NCI-H1105 treated with DMSO at 0.1 percent for 48 hours (cell line): ENCODE data around the gene LYVE1.

Experiments used
- DNase-seq: peaks from one replicate; lab custom pipeline; 2025; lab: John Stamatoyannopoulos, UW

The LYVE1 gene

DNA sequence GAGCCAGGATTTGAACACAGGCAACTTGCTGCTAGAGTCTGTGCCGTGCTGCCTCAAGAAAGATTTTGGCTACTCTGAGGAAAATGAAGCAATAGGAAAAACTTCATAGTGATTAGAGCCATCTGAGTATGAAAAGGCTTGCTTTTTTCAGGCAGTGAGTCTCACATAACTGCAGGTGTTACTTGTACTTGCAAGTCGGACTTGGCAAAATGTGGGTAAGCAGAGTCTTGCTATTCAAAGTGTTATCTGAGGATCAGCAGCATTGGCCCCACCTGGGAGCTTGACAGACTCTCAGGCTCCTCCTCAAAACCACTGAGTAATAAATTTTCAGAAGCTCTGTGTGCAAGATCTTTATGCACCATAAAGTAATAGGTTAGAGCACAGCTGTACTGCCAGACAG is 45.5 kb downstream of the LYVE1 start:
- no peak for DNase-seq

DNA sequence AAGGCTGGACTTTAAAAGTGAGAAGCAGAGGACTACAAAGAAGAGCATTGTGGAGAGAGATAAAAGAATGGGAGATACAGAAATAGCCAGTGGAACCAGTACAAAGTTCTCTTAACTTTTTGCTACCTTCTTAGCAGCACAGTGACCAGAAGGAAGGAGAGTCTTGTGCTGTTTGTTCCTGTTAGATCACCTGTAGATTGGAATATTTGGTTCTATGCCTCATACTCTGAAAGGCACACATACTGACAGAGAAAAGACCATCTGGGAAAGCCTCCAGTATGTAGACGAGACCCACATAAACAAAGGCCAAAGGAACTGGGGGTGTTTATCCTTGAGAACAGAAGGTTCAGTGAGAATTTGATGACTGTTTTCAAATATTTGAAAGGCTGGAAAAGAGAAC is 46.2 kb downstream of the LYVE1 start:
- no peak for DNase-seq

- no peak for DNase-seq
These were observed 47.9 kb downstream of the LYVE1 start for GRCh38 chr11:10520562-10520961.

DNA sequence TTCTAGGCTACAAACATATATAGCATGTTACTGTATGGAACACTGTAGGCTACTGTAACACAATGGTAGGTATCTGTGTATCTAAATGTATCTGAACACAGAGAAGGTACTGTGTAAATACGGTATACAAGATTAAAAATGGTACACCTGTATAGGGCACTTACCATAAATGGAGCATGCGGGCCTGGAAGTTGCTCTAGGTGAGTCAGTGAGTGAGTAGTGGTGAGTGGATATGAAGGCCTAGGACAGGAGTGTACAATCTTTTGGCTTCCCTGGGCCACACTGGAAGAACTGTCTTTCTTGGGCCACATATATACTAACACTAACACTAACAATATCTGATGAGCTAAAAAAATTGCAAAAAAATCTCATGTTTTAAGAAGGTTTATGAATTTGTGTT is 48.8 kb downstream of the LYVE1 start:
- DNase-seq, result no peak

- DNase-seq, result no peak
These were observed 49.6 kb downstream of the LYVE1 start for GRCh38 chr11:10518891-10519290.

- DNase-seq, result no peak
These were observed 50.3 kb downstream of the LYVE1 start for GRCh38 chr11:10518123-10518522.

- DNase-seq, result no peak
These were observed 53.0 kb downstream of the LYVE1 start for GRCh38 chr11:10515418-10515817.

DNA sequence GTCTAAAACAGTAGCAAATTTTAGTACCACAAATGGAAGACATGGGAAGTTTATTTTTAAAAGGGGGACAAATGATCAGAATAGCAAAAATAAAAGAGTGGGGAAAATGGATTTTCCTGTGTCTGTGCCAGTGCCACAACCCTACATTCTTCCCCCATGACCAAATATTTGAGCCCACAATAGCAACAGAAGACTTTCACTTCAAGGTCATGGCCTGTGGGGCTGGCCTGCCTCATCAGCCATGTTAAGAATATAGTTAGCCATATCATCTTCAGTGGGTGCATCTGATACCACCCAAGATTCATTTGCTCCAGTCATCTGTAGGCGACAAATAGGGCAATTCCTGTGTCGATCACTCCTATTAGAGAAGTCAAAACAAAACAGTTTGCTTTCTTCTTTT is 53.8 kb downstream of the LYVE1 start:
- DNase-seq, result no peak

- no peak for DNase-seq
These were observed 54.3 kb downstream of the LYVE1 start for GRCh38 chr11:10514202-10514601.

DNA sequence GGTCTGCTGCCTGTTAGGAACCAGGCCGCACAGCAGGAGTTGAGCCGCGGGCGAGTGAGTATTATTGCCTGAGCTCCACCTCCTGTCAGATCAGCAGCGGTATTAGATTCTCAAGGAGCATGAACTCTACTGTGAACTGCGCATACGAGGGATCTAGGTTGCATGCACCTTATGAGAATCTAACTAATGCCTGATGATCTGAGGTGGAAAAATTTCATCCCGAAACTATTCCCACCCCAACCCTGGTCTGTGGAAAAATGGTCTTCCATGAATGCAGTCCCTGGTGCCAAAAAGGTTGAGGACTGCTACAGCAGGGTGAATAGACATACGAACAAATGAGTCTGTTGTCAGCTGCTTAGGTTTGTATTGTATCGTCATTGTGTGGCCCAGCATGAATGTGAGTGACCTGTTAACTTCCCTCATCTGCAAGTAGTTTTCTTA is 57.3 kb downstream of the LYVE1 start:
- DNase-seq, result no peak
